Measurements from ENCODE around the gene MYD88. TPM values are rescaled to one million over a fixed set of nuclear protein-coding genes. Genes with fewer than 3 reads are reported as not detected.

The MYD88 gene
- total RNA-seq, 1 donor from 2014 or later: 55.8 TPM

DNA sequence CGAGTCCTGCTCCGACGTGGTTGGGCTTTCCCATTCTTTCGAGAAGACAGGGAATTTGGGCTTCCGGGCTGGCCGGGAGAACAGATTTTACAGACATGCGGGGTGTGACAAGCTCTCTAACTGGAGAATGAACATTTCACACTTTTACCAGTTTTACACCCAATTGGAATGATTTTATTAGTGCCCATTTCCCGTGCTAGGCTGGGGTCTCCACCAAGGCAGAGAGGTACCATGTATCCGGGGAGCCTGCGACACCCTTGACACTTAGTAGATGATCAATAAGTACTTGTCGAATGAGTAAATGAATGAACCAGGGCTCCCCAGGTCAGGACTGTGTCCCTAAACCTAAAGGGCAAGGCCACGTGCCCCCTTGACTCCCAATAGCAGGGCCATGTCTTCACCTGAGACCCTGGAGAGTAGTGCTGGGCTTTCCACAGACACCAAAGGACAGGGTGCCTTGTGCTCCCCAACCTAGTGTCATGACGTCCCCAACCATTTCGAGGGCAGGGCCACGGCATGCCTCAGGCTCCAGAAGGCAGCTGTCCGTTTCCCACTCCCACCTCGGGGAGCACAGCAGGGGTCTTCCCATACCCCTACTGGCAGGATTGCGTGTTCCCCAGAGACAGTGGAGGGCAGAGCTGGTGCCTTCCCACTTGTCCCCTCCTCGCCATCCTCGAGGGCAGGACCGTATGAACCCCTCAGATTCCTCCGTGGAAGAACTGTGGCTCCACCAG, 679 bp upstream of the MYD88 start:
- DNase-seq (ENCODE audit: low read depth): no peak
- Mint-ChIP-seq H3K4me1 (ENCODE audit: low read depth, unreplicated experiment) (peaks cover 43% of the 10 kb centered on the region), H3K36me3 (ENCODE audit: low read depth, unreplicated experiment) (peaks cover 23% of the 10 kb centered on the region), H3K27me3 (ENCODE audit: low read depth, unreplicated experiment) (no peaks in the 10 kb centered on the region), H3K9me3 (ENCODE audit: unreplicated experiment) (no peaks in the 10 kb centered on the region), H3K4me3 (ENCODE audit: unreplicated experiment) (peak overlapping the region; percentile 93), H3K27ac (ENCODE audit: unreplicated experiment) (peak overlapping the region; percentile 88)
- peak overlapping the region; percentile 73 for H3K9ac ChIP-seq (ENCODE audit: low read length)
- H3K79me2 ChIP-seq (ENCODE audit: insufficient read depth, low read length): peaks cover 38% of the 10 kb centered on the region
- H2AFZ ChIP-seq (ENCODE audit: low read depth, low read length): peak overlapping the region; percentile 92
- TF ChIP-seq, protein P1, sequence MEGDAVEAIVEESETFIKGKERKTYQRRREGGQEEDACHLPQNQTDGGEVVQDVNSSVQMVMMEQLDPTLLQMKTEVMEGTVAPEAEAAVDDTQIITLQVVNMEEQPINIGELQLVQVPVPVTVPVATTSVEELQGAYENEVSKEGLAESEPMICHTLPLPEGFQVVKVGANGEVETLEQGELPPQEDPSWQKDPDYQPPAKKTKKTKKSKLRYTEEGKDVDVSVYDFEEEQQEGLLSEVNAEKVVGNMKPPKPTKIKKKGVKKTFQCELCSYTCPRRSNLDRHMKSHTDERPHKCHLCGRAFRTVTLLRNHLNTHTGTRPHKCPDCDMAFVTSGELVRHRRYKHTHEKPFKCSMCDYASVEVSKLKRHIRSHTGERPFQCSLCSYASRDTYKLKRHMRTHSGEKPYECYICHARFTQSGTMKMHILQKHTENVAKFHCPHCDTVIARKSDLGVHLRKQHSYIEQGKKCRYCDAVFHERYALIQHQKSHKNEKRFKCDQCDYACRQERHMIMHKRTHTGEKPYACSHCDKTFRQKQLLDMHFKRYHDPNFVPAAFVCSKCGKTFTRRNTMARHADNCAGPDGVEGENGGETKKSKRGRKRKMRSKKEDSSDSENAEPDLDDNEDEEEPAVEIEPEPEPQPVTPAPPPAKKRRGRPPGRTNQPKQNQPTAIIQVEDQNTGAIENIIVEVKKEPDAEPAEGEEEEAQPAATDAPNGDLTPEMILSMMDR (IDR thresholded peaks at IDR 0.05; ENCODE audit: insufficient read depth, low read depth, low read length): peak; percentile 14
- TF ChIP-seq EZH2 (IDR thresholded peaks at IDR 0.05; ENCODE audit: insufficient read depth, low read length): no peak
- no peaks in the 10 kb centered on the region for H3K27me3 ChIP-seq (ENCODE audit: insufficient read depth, low read length)
- H4K20me1 ChIP-seq (ENCODE audit: insufficient read depth, low read length): peaks cover 27% of the 10 kb centered on the region
- H3K4me3 ChIP-seq (ENCODE audit: insufficient read depth, low read depth, low read length): peak overlapping the region; percentile 76
- FAIRE-seq: no peak
- H3K4me1 ChIP-seq (ENCODE audit: insufficient read depth, low read length): peaks cover 18% of the 10 kb centered on the region
- no peaks in the 10 kb centered on the region for H3K36me3 ChIP-seq (ENCODE audit: insufficient read depth, low read length)
- H3K9me3 ChIP-seq (ENCODE audit: insufficient read depth, low read depth, low read length): no peaks in the 10 kb centered on the region
- peak overlapping the region; percentile 92 for H3K4me2 ChIP-seq (ENCODE audit: low read length)
- peak overlapping the region; percentile 73 for H3K27ac ChIP-seq (ENCODE audit: low read depth, low read length)

DNA sequence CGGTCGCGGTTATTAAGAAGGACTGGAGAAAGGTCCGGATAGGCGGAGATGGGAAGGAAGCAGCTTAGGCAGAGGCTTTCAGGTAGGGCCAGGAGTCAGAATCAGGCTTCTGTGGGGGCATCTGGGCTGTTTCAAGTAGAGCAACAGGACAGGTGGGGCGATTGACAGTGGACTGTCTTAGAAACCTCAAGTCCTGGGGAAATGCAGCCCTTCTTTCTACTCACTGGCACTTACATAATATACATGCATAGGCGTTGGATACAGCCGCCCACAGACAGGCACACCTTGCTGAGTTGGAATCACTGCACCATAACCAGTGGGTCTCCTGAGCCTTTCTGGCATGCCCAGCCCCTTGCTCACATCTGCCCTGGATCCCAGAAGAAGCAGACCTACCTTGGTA, 730 bp downstream of the MYD88 start:
- Histone ChIP-seq H2AFZ (ENCODE audit: low read depth, low read length) (peak overlapping the region; percentile 92), H3K4me2 (ENCODE audit: low read length) (peak overlapping the region; percentile 92), H3K36me3 (ENCODE audit: insufficient read depth, low read length) (no peaks in the 10 kb centered on the region), H3K9me3 (ENCODE audit: insufficient read depth, low read depth, low read length) (no peaks in the 10 kb centered on the region), H3K4me3 (ENCODE audit: insufficient read depth, low read depth, low read length) (peak overlapping the region; percentile 76), H3K27me3 (ENCODE audit: insufficient read depth, low read length) (no peaks in the 10 kb centered on the region), H3K27ac (ENCODE audit: low read depth, low read length) (no peak overlapping the region), H3K9ac (ENCODE audit: low read length) (peak overlapping the region; percentile 73), H4K20me1 (ENCODE audit: insufficient read depth, low read length) (peaks cover 18% of the 10 kb centered on the region), H3K79me2 (ENCODE audit: insufficient read depth, low read length) (peaks cover 36% of the 10 kb centered on the region), H3K4me1 (ENCODE audit: insufficient read depth, low read length) (peaks cover 18% of the 10 kb centered on the region)
- no peaks in the 10 kb centered on the region for H3K27me3 Mint-ChIP-seq (ENCODE audit: low read depth, unreplicated experiment)
- peak overlapping the region; percentile 58 for H3K27ac Mint-ChIP-seq (ENCODE audit: unreplicated experiment)
- peaks cover 21% of the 10 kb centered on the region for H3K36me3 Mint-ChIP-seq (ENCODE audit: low read depth, unreplicated experiment)
- no peak for FAIRE-seq
- peak overlapping the region; percentile 93 for H3K4me3 Mint-ChIP-seq (ENCODE audit: unreplicated experiment)
- DNase-seq (ENCODE audit: low read depth): no peak
- no peaks in the 10 kb centered on the region for H3K9me3 Mint-ChIP-seq (ENCODE audit: unreplicated experiment)
- H3K4me1 Mint-ChIP-seq (ENCODE audit: low read depth, unreplicated experiment): peaks cover 33% of the 10 kb centered on the region
- TF ChIP-seq EZH2 (IDR thresholded peaks at IDR 0.05; ENCODE audit: insufficient read depth, low read length): no peak
- TF ChIP-seq, protein P1 (IDR thresholded peaks at IDR 0.05; ENCODE audit: insufficient read depth, low read depth, low read length): no peak

DNA sequence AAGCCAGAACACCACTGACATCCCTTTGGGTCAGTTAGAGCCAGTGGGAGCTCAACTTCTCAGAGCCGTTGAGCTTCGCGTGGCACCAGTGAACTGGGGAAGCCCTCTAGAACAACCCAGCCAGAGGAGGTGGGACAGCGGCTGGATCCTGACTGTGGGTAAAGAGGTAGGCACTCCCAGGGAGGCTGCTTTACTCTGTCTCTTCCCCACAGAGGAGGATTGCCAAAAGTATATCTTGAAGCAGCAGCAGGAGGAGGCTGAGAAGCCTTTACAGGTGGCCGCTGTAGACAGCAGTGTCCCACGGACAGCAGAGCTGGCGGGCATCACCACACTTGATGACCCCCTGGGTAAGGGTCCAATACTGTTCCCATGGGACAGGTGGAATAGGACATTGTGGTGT, 1.2 kb downstream of the MYD88 start:
- H3K4me3 ChIP-seq (ENCODE audit: insufficient read depth, low read depth, low read length): peak overlapping the region; percentile 76
- peaks cover 36% of the 10 kb centered on the region for H3K79me2 ChIP-seq (ENCODE audit: insufficient read depth, low read length)
- Mint-ChIP-seq H3K27ac (ENCODE audit: unreplicated experiment) (no peak overlapping the region), H3K27me3 (ENCODE audit: low read depth, unreplicated experiment) (no peaks in the 10 kb centered on the region), H3K4me3 (ENCODE audit: unreplicated experiment) (peak overlapping the region; percentile 93), H3K4me1 (ENCODE audit: low read depth, unreplicated experiment) (peaks cover 31% of the 10 kb centered on the region), H3K36me3 (ENCODE audit: low read depth, unreplicated experiment) (peaks cover 18% of the 10 kb centered on the region), H3K9me3 (ENCODE audit: unreplicated experiment) (no peaks in the 10 kb centered on the region)
- peaks cover 14% of the 10 kb centered on the region for H4K20me1 ChIP-seq (ENCODE audit: insufficient read depth, low read length)
- H3K9me3 ChIP-seq (ENCODE audit: insufficient read depth, low read depth, low read length): no peaks in the 10 kb centered on the region
- DNase-seq (ENCODE audit: low read depth) (no peak), FAIRE-seq (no peak)
- no peaks in the 10 kb centered on the region for H3K27me3 ChIP-seq (ENCODE audit: insufficient read depth, low read length)
- H3K4me2 ChIP-seq (ENCODE audit: low read length): peak overlapping the region; percentile 92
- no peak overlapping the region for H2AFZ ChIP-seq (ENCODE audit: low read depth, low read length)
- H3K27ac ChIP-seq (ENCODE audit: low read depth, low read length): no peak overlapping the region
- H3K4me1 ChIP-seq (ENCODE audit: insufficient read depth, low read length): peaks cover 18% of the 10 kb centered on the region
- TF ChIP-seq EZH2 (IDR thresholded peaks at IDR 0.05; ENCODE audit: insufficient read depth, low read length): no peak
- TF ChIP-seq, protein P1 (IDR thresholded peaks at IDR 0.05; ENCODE audit: insufficient read depth, low read depth, low read length): no peak
- H3K9ac ChIP-seq (ENCODE audit: low read length): peak overlapping the region; percentile 73
- no peaks in the 10 kb centered on the region for H3K36me3 ChIP-seq (ENCODE audit: insufficient read depth, low read length)

Data from astrocyte (in vitro differentiated cells and primary cell).